ENCODE measurements around the gene DZANK1. TPM values are rescaled to one million over a fixed set of nuclear protein-coding genes. Genes with fewer than 3 reads are reported as not detected.

Gene DZANK1
- total and polyA plus RNA-seq, 7 experiments from 2014 or later, result 0.34 to 3.5 (median 2.2) TPM

DNA sequence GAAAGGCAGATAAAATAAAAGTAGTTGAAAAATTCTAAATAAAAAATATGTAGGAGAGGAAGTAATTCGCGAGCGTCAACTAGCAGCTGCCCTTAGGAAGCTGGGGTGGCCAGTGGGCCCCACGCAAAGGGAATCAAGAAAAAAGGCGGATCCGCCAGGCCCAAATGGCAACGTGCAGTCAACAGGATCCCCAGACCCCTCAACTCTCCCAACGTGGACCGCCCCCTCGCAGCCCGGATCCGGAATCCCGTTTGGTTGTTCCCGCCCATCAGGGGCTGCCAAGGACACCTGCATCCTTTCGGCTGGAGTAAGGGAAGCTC, 296 bp downstream of the DZANK1 start:
- intact Hi-C loops (cut with micrococcal nuclease), result loop anchor here (2.0 to 10.0 kb wide), 4 partner anchors 54 to 1732 kb away; partner anchors contain the start of genes KAT14 (in 1 of the 2), PET117 (in 1 of the 2) and SNRPB2 (in 1 of the 2)
- ATAC-seq (peak; percentile 15), DNase-seq (no peak)
- ChIA-PET POLR2A (interaction anchor here (1.0 to 4.7 kb wide), 9 partner anchors 11 to 499 kb away, joined by 3 to 79 read pairs (median 5); partner anchors contain the start of genes MGME1, RBBP9, SEC23B and SNX5), CTCF (interaction anchor here (1.2 to 1.7 kb wide), 2 partner anchors 31 to 40 kb away, joined by 5 to 9 read pairs; partner anchors contain the start of gene RBBP9)
- H3K4me1 Mint-ChIP-seq, result peaks cover 25 to 44% (median 37%) of the 10 kb centered on the region in 7 donors
- Histone ChIP-seq H3K4me1 (ENCODE audit: control insufficient read depth in 2 of 2, insufficient read depth in 2 of 2, low read length in 2 of 2) (peaks cover 7 to 14% of the 10 kb centered on the region in 2 donors), H3K36me3 (ENCODE audit: control insufficient read depth in 2 of 3, insufficient read depth in 3 of 3, low read length in 3 of 3) (peaks cover 0 to 7% (median 0%) of the 10 kb centered on the region in 3 experiments), H3K27me3 (ENCODE audit: control insufficient read depth in 2 of 2, insufficient read depth in 2 of 2, low read length in 2 of 2) (no peaks in the 10 kb centered on the region), H3K27ac (ENCODE audit: low read depth, low read length) (peak overlapping the region; percentile 77), H3K9me3 (ENCODE audit: control insufficient read depth in 2 of 3, low read length in 3 of 3) (no peaks in the 10 kb centered on the region), H3K4me3 (ENCODE audit: low read length) (peak overlapping the region; percentile 93)
- peak overlapping the region; percentile 89 to 99 (median 97) for H3K4me3 Mint-ChIP-seq
- peak overlapping the region; percentile 93 to 99 (median 98) for H3K27ac Mint-ChIP-seq
- no peaks in the 10 kb centered on the region for H3K27me3 Mint-ChIP-seq
- H3K36me3 Mint-ChIP-seq, result peaks cover 0 to 12% (median 0%) of the 10 kb centered on the region in 5 donors
- no peaks in the 10 kb centered on the region for H3K9me3 Mint-ChIP-seq

DNA sequence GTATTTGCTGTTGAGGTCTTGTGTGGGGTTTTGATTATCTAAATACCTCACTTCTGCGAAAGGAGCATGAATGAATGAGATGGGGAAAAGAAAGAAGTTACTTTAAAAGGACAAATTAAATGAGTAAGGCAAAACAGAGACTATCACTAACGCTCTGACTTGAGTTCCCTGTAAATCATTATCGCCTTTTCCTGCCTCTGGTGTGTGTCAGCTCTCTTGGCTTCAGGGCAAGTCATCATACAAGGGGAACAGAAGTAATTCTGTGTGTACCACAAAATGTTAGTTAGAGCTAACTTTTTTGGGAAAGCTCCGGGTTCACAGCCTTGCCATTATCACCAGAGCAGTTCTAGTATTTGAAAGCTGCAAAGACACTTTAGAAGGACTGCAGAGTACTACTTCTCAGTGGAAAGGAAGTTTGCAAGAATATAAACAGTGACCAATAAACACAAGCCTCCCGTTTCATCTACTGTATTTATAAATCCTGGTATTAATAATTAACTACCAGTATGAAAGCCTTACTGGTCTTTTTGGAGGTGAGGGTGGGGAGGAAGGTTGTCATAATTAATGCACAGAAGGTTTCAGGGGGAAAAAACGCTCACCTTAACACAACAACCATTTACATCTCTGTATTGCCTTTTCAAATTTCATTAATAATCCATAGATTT, 1.2 kb downstream of the DZANK1 start:
- CTCF ChIA-PET, result interaction anchor here (1.2 kb wide), 1 partner anchor 41 kb away, joined by 5 read pairs; no protein-coding TSS in a partner anchor
- H3K4me1 ChIP-seq (ENCODE audit: control insufficient read depth in 2 of 2, insufficient read depth in 2 of 2, low read length in 2 of 2), result peaks cover 7 to 14% of the 10 kb centered on the region in 2 donors
- H3K27ac Mint-ChIP-seq, result peak overlapping the region in 8 of 9 donors; percentile 77 to 99 (median 98)
- peaks cover 0 to 4% (median 0%) of the 10 kb centered on the region in 5 donors for H3K36me3 Mint-ChIP-seq
- no peaks in the 10 kb centered on the region for H3K9me3 ChIP-seq (ENCODE audit: control insufficient read depth in 2 of 3, low read length in 3 of 3)
- H3K9me3 Mint-ChIP-seq, result no peaks in the 10 kb centered on the region
- H3K4me3 Mint-ChIP-seq, result peak overlapping the region; percentile 17 to 99 (median 96)
- no peaks in the 10 kb centered on the region for H3K27me3 Mint-ChIP-seq
- ATAC-seq, result no peak
- H3K27me3 ChIP-seq (ENCODE audit: control insufficient read depth in 2 of 2, insufficient read depth in 2 of 2, low read length in 2 of 2), result no peaks in the 10 kb centered on the region
- H3K4me1 Mint-ChIP-seq, result peaks cover 25 to 44% (median 37%) of the 10 kb centered on the region in 7 donors
- no peak overlapping the region for H3K4me3 ChIP-seq (ENCODE audit: low read length)
- H3K36me3 ChIP-seq (ENCODE audit: control insufficient read depth in 2 of 3, insufficient read depth in 3 of 3, low read length in 3 of 3), result no peaks in the 10 kb centered on the region
- peak overlapping the region; percentile 77 for H3K27ac ChIP-seq (ENCODE audit: low read depth, low read length)
- intact Hi-C loops (cut with micrococcal nuclease), result loop anchor here (2.0 to 10.0 kb wide), 4 partner anchors 53 to 1731 kb away; partner anchors contain the start of genes KAT14 (in 1 of the 2), PET117 (in 1 of the 2) and SNRPB2 (in 1 of the 2)
- POLR2A ChIA-PET, result interaction anchor here (3.8 to 4.7 kb wide), 2 partner anchors 32 to 41 kb away, joined by 25 to 79 read pairs; partner anchors contain the start of genes RBBP9 and SEC23B
- DNase-seq, result no peak

DNA sequence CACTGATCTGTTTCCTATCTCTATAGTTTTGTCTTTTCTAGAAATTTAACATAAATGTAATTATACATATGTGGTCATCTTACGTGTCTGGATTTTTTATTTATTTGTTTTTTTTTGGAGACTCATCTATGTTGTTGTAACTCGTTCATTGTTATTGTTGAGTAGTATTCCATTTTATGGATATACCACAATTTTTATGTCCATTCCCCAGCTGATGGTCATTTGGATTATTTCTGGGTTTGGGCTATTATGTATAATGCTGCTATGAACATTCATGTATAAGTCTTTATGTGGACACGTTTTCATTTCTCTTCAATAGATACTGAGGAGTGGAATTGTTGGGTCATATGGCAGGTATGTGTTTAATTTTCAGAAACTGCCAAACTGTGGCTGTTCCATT, 10.2 kb downstream of the DZANK1 start:
- Histone ChIP-seq H3K27me3 (ENCODE audit: control insufficient read depth in 2 of 2, insufficient read depth in 2 of 2, low read length in 2 of 2) (no peaks in the 10 kb centered on the region), H3K36me3 (ENCODE audit: control insufficient read depth in 2 of 3, insufficient read depth in 3 of 3, low read length in 3 of 3) (no peaks in the 10 kb centered on the region), H3K4me1 (ENCODE audit: control insufficient read depth in 2 of 2, insufficient read depth in 2 of 2, low read length in 2 of 2) (no peaks in the 10 kb centered on the region), H3K27ac (ENCODE audit: low read depth, low read length) (no peak overlapping the region), H3K9me3 (ENCODE audit: control insufficient read depth in 2 of 3, low read length in 3 of 3) (peaks cover 0 to 6% (median 0%) of the 10 kb centered on the region in 3 experiments), H3K4me3 (ENCODE audit: low read length) (no peak overlapping the region)
- ChIA-PET POLR2A (no interaction called here), CTCF (no interaction called here)
- Mint-ChIP-seq H3K27ac (no peak overlapping the region), H3K4me1 (peaks cover 0 to 2% (median 0%) of the 10 kb centered on the region in 7 donors), H3K27me3 (peaks cover 0 to 2% (median 0%) of the 10 kb centered on the region in 5 donors), H3K4me3 (no peak overlapping the region), H3K36me3 (peaks cover 0 to 12% (median 6%) of the 10 kb centered on the region in 5 donors), H3K9me3 (peaks cover 0 to 14% (median 2%) of the 10 kb centered on the region in 11 donors)
- intact Hi-C loops (cut with micrococcal nuclease), result no loop called here
- ATAC-seq (no peak), DNase-seq (no peak)

DNA sequence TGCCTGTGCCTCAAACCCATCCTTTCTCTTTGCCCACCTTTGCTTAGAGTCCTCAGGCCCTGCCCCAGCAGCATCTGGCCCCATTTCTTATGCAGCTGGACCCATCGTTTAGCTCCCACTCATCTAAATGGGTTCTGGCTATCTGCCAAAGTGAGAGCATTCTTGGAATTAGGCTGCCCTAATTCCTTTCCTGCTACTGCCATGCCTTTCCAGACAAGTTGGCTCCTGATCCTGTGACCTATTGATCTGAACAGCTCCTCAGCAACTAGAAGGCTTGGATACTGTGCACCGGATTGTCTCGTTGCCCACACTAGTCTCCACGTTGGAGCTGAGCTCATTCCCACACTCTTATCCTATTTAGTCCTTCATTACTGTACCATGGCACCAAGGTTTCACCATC, 22.9 kb downstream of the DZANK1 start:
- H3K4me3 ChIP-seq (ENCODE audit: low read length), result no peak overlapping the region
- ChIA-PET CTCF (no interaction called here), POLR2A (no interaction called here)
- no peaks in the 10 kb centered on the region for H3K27me3 Mint-ChIP-seq
- H3K36me3 Mint-ChIP-seq, result peaks cover 0 to 6% (median 4%) of the 10 kb centered on the region in 5 donors
- no peak overlapping the region for H3K27ac Mint-ChIP-seq
- no peak overlapping the region for H3K4me3 Mint-ChIP-seq
- no peaks in the 10 kb centered on the region for H3K9me3 Mint-ChIP-seq
- no peaks in the 10 kb centered on the region for H3K27me3 ChIP-seq (ENCODE audit: control insufficient read depth in 2 of 2, insufficient read depth in 2 of 2, low read length in 2 of 2)
- intact Hi-C loops (cut with micrococcal nuclease), result no loop called here
- H3K4me1 Mint-ChIP-seq, result no peaks in the 10 kb centered on the region
- no peak for ATAC-seq
- no peaks in the 10 kb centered on the region for H3K9me3 ChIP-seq (ENCODE audit: control insufficient read depth in 2 of 3, low read length in 3 of 3)
- H3K36me3 ChIP-seq (ENCODE audit: control insufficient read depth in 2 of 3, insufficient read depth in 3 of 3, low read length in 3 of 3), result no peaks in the 10 kb centered on the region
- H3K4me1 ChIP-seq (ENCODE audit: control insufficient read depth in 2 of 2, insufficient read depth in 2 of 2, low read length in 2 of 2), result no peaks in the 10 kb centered on the region
- DNase-seq, result no peak
- no peak overlapping the region for H3K27ac ChIP-seq (ENCODE audit: low read depth, low read length)

DNA sequence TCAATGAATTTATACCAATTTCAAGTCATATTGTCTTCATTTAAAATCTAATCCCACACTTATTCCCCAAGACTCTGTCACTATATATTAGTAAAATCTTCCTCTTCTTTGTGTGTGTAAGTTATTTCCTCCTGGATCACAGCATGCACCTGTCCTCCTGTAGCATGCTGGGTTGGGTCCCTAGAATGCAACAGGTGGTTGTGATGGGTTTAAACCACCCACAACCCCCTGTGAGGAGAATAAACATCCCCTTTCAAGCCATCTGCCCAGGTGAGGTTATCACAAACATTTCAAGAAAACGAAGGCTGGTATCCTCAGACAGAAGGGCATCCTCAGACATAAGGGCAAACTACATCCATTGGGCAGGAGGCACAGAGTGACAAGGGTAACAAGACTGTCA, 26.4 kb downstream of the DZANK1 start:
- H3K27me3 Mint-ChIP-seq, result no peaks in the 10 kb centered on the region
- ATAC-seq (no peak), DNase-seq (no peak)
- intact Hi-C loops (cut with micrococcal nuclease), result no loop called here
- no peak overlapping the region for H3K4me3 Mint-ChIP-seq
- Histone ChIP-seq H3K27ac (ENCODE audit: low read depth, low read length) (no peak overlapping the region), H3K4me3 (ENCODE audit: low read length) (no peak overlapping the region), H3K4me1 (ENCODE audit: control insufficient read depth in 2 of 2, insufficient read depth in 2 of 2, low read length in 2 of 2) (no peaks in the 10 kb centered on the region), H3K36me3 (ENCODE audit: control insufficient read depth in 2 of 3, insufficient read depth in 3 of 3, low read length in 3 of 3) (no peaks in the 10 kb centered on the region), H3K27me3 (ENCODE audit: control insufficient read depth in 2 of 2, insufficient read depth in 2 of 2, low read length in 2 of 2) (no peaks in the 10 kb centered on the region), H3K9me3 (ENCODE audit: control insufficient read depth in 2 of 3, low read length in 3 of 3) (no peaks in the 10 kb centered on the region)
- no peak overlapping the region for H3K27ac Mint-ChIP-seq
- peaks cover 0 to 3% (median 0%) of the 10 kb centered on the region in 5 donors for H3K36me3 Mint-ChIP-seq
- ChIA-PET POLR2A (no interaction called here), CTCF (no interaction called here)
- peaks cover 0 to 1% (median 0%) of the 10 kb centered on the region in 7 donors for H3K4me1 Mint-ChIP-seq
- H3K9me3 Mint-ChIP-seq, result no peaks in the 10 kb centered on the region

DNA sequence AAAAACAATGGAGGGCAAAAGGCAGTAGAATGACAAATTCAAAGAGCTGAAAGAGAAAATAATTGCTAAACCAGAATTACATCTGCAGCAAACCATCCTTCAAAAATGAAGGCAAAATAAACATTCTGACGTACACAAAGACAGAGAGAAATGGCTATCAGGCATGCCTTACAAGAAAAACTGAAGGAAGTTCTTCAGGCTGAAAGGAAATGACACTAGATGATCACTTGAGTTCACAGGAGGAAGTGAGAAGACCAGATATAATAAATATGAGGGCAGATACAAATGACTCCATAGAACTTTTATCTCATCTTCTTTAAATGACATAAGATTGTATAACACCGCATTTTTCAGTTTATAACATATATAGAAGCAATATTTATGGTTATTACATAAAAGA, 30.0 kb downstream of the DZANK1 start:
- H3K9me3 ChIP-seq (ENCODE audit: control insufficient read depth in 2 of 3, low read length in 3 of 3), result no peaks in the 10 kb centered on the region
- no peak overlapping the region for H3K27ac Mint-ChIP-seq

More for the DNA sequence above, 30.0 kb downstream of the DZANK1 start:
- ChIA-PET POLR2A (no interaction called here), CTCF (no interaction called here)
- no peak overlapping the region for H3K4me3 Mint-ChIP-seq
- intact Hi-C loops (cut with micrococcal nuclease), result no loop called here
- Histone ChIP-seq H3K36me3 (ENCODE audit: control insufficient read depth in 2 of 3, insufficient read depth in 3 of 3, low read length in 3 of 3) (no peaks in the 10 kb centered on the region), H3K4me1 (ENCODE audit: control insufficient read depth in 2 of 2, insufficient read depth in 2 of 2, low read length in 2 of 2) (no peaks in the 10 kb centered on the region), H3K27me3 (ENCODE audit: control insufficient read depth in 2 of 2, insufficient read depth in 2 of 2, low read length in 2 of 2) (no peaks in the 10 kb centered on the region), H3K4me3 (ENCODE audit: low read length) (no peak overlapping the region), H3K27ac (ENCODE audit: low read depth, low read length) (no peak overlapping the region)
- DNase-seq, result no peak
- H3K4me1 Mint-ChIP-seq, result peaks cover 0 to 1% (median 0%) of the 10 kb centered on the region in 7 donors
- no peaks in the 10 kb centered on the region for H3K36me3 Mint-ChIP-seq
- ATAC-seq, result peak; percentile 29
- H3K27me3 Mint-ChIP-seq, result no peaks in the 10 kb centered on the region
- H3K9me3 Mint-ChIP-seq, result no peaks in the 10 kb centered on the region

Measured in naive thymus-derived CD4-positive, alpha-beta T cell (primary cell).